Immature natural killer cell (primary cell): Measurements from ENCODE around the gene VSIG10L. TPM values are rescaled to one million over a fixed set of nuclear protein-coding genes. Genes with fewer than 3 reads are reported as not detected.

Source experiments
- DNase-seq, 3 donors: peaks; one replicate each; pipeline ENCODE4 v3.0.0; 2022; ENCODE audit warnings: mixed read lengths in 1 of 3
- H3K27ac Mint-ChIP-seq, 6 donors: one replicate each; pipeline ENCODE4 v1.8.0; 2020; ENCODE audit warnings: mixed read lengths in 6 of 6, mild to moderate bottlenecking in 5 of 6, inconsistent platforms in 4 of 6, moderate library complexity in 3 of 6
- H3K27me3 Mint-ChIP-seq, 3 donors: one replicate each; pipeline ENCODE4 v1.8.0; 2020 to 2021; ENCODE audit warnings: low read depth in 3 of 3, mild to moderate bottlenecking in 3 of 3, mixed read lengths in 3 of 3, moderate library complexity in 3 of 3, inconsistent platforms in 1 of 3
- H3K36me3 Mint-ChIP-seq, 3 donors: one replicate each; pipeline ENCODE4 v1.8.0; 2020; ENCODE audit warnings: mixed read lengths in 3 of 3, inconsistent platforms in 2 of 3, mild to moderate bottlenecking in 2 of 3
- H3K4me1 Mint-ChIP-seq, 2 donors: one replicate each; pipeline ENCODE4 v1.8.0; 2020; ENCODE audit warnings: inconsistent platforms in 2 of 2, mild to moderate bottlenecking in 2 of 2, mixed read lengths in 2 of 2, moderate library complexity in 1 of 2
- H3K4me3 Mint-ChIP-seq, 5 donors: one replicate each; pipeline ENCODE4 v1.8.0; 2020; ENCODE audit warnings: mild to moderate bottlenecking in 5 of 5, mixed read lengths in 5 of 5, inconsistent platforms in 3 of 5, moderate library complexity in 3 of 5
- H3K9me3 Mint-ChIP-seq, 6 donors: one replicate each; pipeline ENCODE4 v1.8.0; 2020; ENCODE audit warnings: mild to moderate bottlenecking in 6 of 6, mixed read lengths in 6 of 6, inconsistent platforms in 4 of 6, moderate library complexity in 3 of 6
- polyA plus RNA-seq, 3 donors: library from polyadenylated mRNA; unstranded; fragments of 300-500 nt; fragmentation: Illumina TruSeq; gene quantifications; one replicate each; pipeline ENCODE4 v1.2.3, GENCODE V29; 2021

VSIG10L gene
- polyA plus RNA-seq, 3 donors from 2014 or later, result 0.38 TPM; not detected in 2

GRCh38 chr19:51326216-51327065, 15.5 kb downstream of the VSIG10L start:
- Mint-ChIP-seq H3K36me3 (no peaks in the 10 kb centered on the region), H3K27ac (peak overlapping the region in 1 of 6 donors; percentile 45), H3K4me1 (peaks cover 7 to 11% of the 10 kb centered on the region in 2 donors), H3K27me3 (peaks cover 13 to 25% (median 14%) of the 10 kb centered on the region in 3 donors), H3K4me3 (no peak overlapping the region), H3K9me3 (peaks cover 0 to 1% (median 0%) of the 10 kb centered on the region in 6 donors)
- DNase-seq, result no peak

- H3K4me3 Mint-ChIP-seq, result peak overlapping the region in 1 of 5 donors; percentile 51
- peaks cover 13 to 26% (median 14%) of the 10 kb centered on the region in 3 donors for H3K27me3 Mint-ChIP-seq
- peaks cover 0 to 1% (median 0%) of the 10 kb centered on the region in 6 donors for H3K9me3 Mint-ChIP-seq
- H3K36me3 Mint-ChIP-seq, result no peaks in the 10 kb centered on the region
- peaks cover 7 to 11% of the 10 kb centered on the region in 2 donors for H3K4me1 Mint-ChIP-seq
- DNase-seq, result peak; percentile 25 to 43 (median 36)
- peak overlapping the region in 3 of 6 donors; percentile 10 to 74 (median 45) for H3K27ac Mint-ChIP-seq
These were observed 16.6 kb downstream of the VSIG10L start for GRCh38 chr19:51325161-51325976.

GRCh38 chr19:51324167-51324481, 17.8 kb downstream of the VSIG10L start:
- H3K4me1 Mint-ChIP-seq, result peaks cover 7 to 11% of the 10 kb centered on the region in 2 donors
- H3K36me3 Mint-ChIP-seq, result no peaks in the 10 kb centered on the region
- H3K27me3 Mint-ChIP-seq, result peaks cover 11 to 17% (median 13%) of the 10 kb centered on the region in 3 donors
- peak overlapping the region in 1 of 5 donors; percentile 3 for H3K4me3 Mint-ChIP-seq
- no peak for DNase-seq
- peaks cover 0 to 1% (median 0%) of the 10 kb centered on the region in 6 donors for H3K9me3 Mint-ChIP-seq
- H3K27ac Mint-ChIP-seq, result no peak overlapping the region

- Mint-ChIP-seq H3K36me3 (no peaks in the 10 kb centered on the region), H3K27me3 (peaks cover 11 to 22% (median 13%) of the 10 kb centered on the region in 3 donors), H3K4me3 (no peak overlapping the region), H3K4me1 (peaks cover 7 to 9% of the 10 kb centered on the region in 2 donors), H3K27ac (no peak overlapping the region), H3K9me3 (peaks cover 0 to 1% (median 0%) of the 10 kb centered on the region in 6 donors)
- DNase-seq, result no peak
These were observed 18.3 kb downstream of the VSIG10L start for GRCh38 chr19:51323481-51324166.

GRCh38 chr19:51321799-51322198, 20.1 kb downstream of the VSIG10L start:
- Mint-ChIP-seq H3K36me3 (no peaks in the 10 kb centered on the region), H3K27ac (peak overlapping the region in 1 of 6 donors; percentile 19), H3K4me1 (no peaks in the 10 kb centered on the region), H3K9me3 (no peaks in the 10 kb centered on the region), H3K27me3 (peaks cover 4 to 13% (median 7%) of the 10 kb centered on the region in 3 donors), H3K4me3 (no peak overlapping the region)
- DNase-seq, result no peak

- no peaks in the 10 kb centered on the region for H3K4me1 Mint-ChIP-seq
- H3K36me3 Mint-ChIP-seq, result no peaks in the 10 kb centered on the region
- no peak overlapping the region for H3K4me3 Mint-ChIP-seq
- no peaks in the 10 kb centered on the region for H3K9me3 Mint-ChIP-seq
- no peak for DNase-seq
- no peak overlapping the region for H3K27ac Mint-ChIP-seq
- H3K27me3 Mint-ChIP-seq, result peaks cover 0 to 9% (median 7%) of the 10 kb centered on the region in 3 donors
These were observed 21.7 kb downstream of the VSIG10L start for GRCh38 chr19:51320280-51320657.

GRCh38 chr19:51319649-51320279, 22.2 kb downstream of the VSIG10L start:
- DNase-seq, result no peak
- H3K27me3 Mint-ChIP-seq, result peaks cover 0 to 9% (median 7%) of the 10 kb centered on the region in 3 donors
- H3K9me3 Mint-ChIP-seq, result no peaks in the 10 kb centered on the region
- H3K36me3 Mint-ChIP-seq, result no peaks in the 10 kb centered on the region
- H3K4me1 Mint-ChIP-seq, result no peaks in the 10 kb centered on the region
- H3K27ac Mint-ChIP-seq, result no peak overlapping the region
- H3K4me3 Mint-ChIP-seq, result no peak overlapping the region

GRCh38 chr19:51318687-51319648, 23.0 kb downstream of the VSIG10L start:
- H3K4me3 Mint-ChIP-seq, result no peak overlapping the region
- H3K27me3 Mint-ChIP-seq, result peaks cover 0 to 9% (median 7%) of the 10 kb centered on the region in 3 donors
- H3K9me3 Mint-ChIP-seq, result no peaks in the 10 kb centered on the region
- no peaks in the 10 kb centered on the region for H3K4me1 Mint-ChIP-seq
- H3K27ac Mint-ChIP-seq, result no peak overlapping the region
- no peak for DNase-seq
- no peaks in the 10 kb centered on the region for H3K36me3 Mint-ChIP-seq

GRCh38 chr19:51317968-51318367, 24.0 kb downstream of the VSIG10L start:
- no peak overlapping the region for H3K4me3 Mint-ChIP-seq
- H3K36me3 Mint-ChIP-seq, result peaks cover 0 to 4% (median 0%) of the 10 kb centered on the region in 3 donors
- peaks cover 0 to 5% of the 10 kb centered on the region in 2 donors for H3K4me1 Mint-ChIP-seq
- H3K9me3 Mint-ChIP-seq, result peaks cover 0 to 2% (median 0%) of the 10 kb centered on the region in 6 donors
- no peak overlapping the region for H3K27ac Mint-ChIP-seq
- DNase-seq, result no peak
- H3K27me3 Mint-ChIP-seq, result peaks cover 2 to 11% (median 9%) of the 10 kb centered on the region in 3 donors

- no peak overlapping the region for H3K27ac Mint-ChIP-seq
- peaks cover 0 to 4% (median 0%) of the 10 kb centered on the region in 3 donors for H3K36me3 Mint-ChIP-seq
- no peak overlapping the region for H3K4me3 Mint-ChIP-seq
- DNase-seq, result no peak
- peaks cover 0 to 6% of the 10 kb centered on the region in 2 donors for H3K4me1 Mint-ChIP-seq
- peaks cover 0 to 2% (median 0%) of the 10 kb centered on the region in 6 donors for H3K9me3 Mint-ChIP-seq
- H3K27me3 Mint-ChIP-seq, result peaks cover 4 to 14% (median 11%) of the 10 kb centered on the region in 3 donors
These were observed 24.6 kb downstream of the VSIG10L start for GRCh38 chr19:51317376-51317775.

- H3K9me3 Mint-ChIP-seq, result peaks cover 0 to 2% (median 0%) of the 10 kb centered on the region in 6 donors
- peaks cover 0 to 4% (median 0%) of the 10 kb centered on the region in 3 donors for H3K36me3 Mint-ChIP-seq
- H3K27me3 Mint-ChIP-seq, result peaks cover 6 to 17% (median 14%) of the 10 kb centered on the region in 3 donors
- peaks cover 0 to 6% of the 10 kb centered on the region in 2 donors for H3K4me1 Mint-ChIP-seq
- no peak for DNase-seq
- H3K4me3 Mint-ChIP-seq, result no peak overlapping the region
- H3K27ac Mint-ChIP-seq, result no peak overlapping the region
These were observed 25.3 kb downstream of the VSIG10L start for GRCh38 chr19:51316688-51317087.
